ENCODE results near the gene SP6.
A peak's percentile ranks its signal among the peaks of the same experiment; 100 is the strongest.

SP6 gene

DNA sequence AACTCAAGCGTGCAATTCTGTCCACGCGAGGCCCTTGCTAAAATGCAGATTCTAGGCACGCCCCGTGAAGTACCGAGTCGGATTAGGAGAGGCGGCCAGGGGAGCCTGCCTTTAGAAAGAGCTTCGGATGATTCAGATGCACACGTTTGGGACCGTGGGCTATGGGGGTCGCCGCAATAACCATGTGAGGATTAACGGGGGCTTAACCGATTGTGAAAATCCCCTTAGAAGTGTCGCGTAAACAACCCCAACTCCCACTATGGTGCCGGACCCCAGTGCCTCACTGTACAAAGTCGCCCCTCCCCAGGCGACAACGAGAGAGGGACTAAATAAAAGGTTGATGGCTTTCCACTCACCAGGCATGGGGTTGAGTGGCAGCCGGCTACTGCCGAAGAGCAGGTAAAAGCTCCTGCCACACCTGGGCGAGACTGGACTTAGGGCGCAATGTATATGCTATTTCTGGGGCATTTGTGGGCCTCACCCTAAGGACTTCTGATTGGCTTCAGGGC, 44.4 kb upstream of the SP6 start:
- TF ChIP-seq, protein P1, sequence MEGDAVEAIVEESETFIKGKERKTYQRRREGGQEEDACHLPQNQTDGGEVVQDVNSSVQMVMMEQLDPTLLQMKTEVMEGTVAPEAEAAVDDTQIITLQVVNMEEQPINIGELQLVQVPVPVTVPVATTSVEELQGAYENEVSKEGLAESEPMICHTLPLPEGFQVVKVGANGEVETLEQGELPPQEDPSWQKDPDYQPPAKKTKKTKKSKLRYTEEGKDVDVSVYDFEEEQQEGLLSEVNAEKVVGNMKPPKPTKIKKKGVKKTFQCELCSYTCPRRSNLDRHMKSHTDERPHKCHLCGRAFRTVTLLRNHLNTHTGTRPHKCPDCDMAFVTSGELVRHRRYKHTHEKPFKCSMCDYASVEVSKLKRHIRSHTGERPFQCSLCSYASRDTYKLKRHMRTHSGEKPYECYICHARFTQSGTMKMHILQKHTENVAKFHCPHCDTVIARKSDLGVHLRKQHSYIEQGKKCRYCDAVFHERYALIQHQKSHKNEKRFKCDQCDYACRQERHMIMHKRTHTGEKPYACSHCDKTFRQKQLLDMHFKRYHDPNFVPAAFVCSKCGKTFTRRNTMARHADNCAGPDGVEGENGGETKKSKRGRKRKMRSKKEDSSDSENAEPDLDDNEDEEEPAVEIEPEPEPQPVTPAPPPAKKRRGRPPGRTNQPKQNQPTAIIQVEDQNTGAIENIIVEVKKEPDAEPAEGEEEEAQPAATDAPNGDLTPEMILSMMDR (IDR thresholded peaks at IDR 0.05; ENCODE audit: low read depth, low read length, missing control alignments) = no peak
- no peak for DNase-seq (ENCODE audit: low read depth)
- peak overlapping the region; percentile 94 for H3K4me3 ChIP-seq (ENCODE audit: low read depth, low read length)

DNA sequence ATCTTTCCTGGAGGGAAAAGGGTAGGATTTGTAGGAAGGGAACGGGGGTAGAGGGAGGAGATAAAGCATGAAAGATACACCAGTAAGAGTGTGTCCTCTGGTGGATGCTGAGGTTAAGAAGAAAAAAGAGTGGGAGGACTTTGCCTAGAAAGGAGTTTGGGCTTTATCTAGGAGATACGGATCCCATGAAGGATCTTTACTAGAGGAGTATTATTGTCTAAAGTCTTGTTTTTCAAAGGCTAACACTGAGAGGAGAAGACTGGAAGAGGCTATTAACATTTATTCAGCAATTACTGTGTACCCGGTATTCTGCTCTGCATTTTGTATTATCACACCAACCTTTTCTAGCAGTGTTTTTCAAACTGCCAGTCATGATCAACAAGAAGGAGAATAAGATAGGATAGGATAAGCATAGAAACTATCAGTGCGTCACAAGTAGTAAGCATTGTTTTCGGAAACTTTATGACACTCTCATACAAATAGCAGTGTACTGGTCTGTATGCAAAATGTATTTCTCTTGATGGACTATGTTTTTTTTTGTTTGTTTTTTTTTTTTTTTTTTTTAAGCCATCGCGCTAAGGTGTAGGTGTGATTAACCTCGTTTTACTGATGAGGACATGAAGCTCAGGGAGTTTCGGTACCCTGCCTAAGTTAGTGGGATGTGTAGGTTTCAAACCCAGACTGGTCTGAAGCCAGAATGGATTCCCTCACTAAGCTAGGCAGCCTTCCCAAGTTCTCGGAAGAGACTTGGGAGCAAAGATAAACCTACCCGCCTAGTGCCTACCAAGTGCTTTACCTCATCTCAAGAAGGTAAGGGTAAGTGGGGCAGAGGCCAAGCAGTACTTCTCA, 43.8 kb upstream of the SP6 start:
- DNase-seq (ENCODE audit: low read depth) = no peak
- H3K4me3 ChIP-seq (ENCODE audit: low read depth, low read length) = peak overlapping the region; percentile 94
- TF ChIP-seq, protein P1 (IDR thresholded peaks at IDR 0.05; ENCODE audit: low read depth, low read length, missing control alignments) = no peak

DNA sequence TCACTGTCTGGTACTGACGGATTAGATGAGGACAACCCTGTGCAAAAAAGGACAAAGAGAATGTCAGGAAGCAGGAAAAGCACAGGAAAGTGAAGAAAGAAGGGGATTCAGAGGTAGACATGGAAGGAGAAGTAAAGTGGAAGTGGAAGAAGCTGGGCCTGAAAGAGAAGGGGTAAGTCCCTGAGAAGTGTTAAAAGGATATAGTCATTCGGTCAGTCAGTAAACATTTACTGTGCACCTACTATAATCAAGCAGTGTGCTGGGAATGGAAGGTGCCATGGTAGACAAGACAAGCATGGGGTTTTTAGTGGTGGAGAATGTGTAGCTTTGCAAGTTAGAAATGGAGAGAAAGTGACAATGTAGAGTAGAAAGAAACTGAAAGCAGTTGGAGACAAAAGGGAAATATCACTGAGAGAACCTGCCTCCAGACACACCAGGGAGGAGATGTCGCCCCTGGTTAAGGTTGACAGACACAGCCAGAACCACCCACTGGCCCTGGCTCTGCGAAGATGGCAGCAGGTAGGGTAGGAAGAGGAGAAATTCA, 40.7 kb upstream of the SP6 start:
- TF ChIP-seq, protein P1 (IDR thresholded peaks at IDR 0.05; ENCODE audit: low read depth, low read length, missing control alignments) = no peak
- no peak for DNase-seq (ENCODE audit: low read depth)
- H3K4me3 ChIP-seq (ENCODE audit: low read depth, low read length) = no peak overlapping the region

DNA sequence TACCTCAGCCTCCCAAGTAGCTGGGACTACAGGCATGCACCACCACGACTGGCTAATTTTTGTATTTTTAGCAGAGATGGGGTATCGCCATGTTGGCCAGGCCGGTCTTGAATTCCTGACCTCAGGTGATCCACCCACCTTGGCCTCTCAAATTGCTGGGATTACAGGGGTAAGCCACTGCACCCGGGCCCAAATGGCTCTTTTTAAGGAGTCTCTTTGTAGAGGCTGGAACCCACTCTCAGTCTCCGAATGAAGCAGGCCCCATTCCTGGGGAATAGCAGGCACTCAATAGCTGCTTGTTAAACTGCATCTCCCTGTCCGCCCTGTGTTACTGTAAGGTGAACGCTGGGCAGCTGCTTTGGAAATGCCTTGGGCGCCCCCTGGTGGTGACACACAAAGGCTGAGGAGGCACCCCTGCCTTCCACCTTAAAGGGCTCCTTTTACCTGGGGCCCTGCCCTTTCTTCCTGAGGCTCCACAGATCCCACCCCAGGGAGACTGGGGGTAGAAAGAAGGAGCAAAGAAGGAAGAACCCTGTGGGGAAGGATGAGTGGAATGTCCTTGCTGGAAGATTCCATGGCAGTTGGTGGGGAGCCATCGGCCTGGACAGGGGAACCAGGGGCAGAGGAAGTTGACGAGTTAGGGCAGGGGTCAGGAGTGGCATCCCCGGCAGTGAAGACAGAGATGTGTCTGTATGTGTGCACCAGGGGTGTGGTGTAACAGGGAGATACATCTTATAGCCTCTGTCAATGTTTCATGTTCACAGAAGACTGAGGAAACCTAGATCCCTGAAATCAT, 39.0 kb upstream of the SP6 start:
- TF ChIP-seq, protein P1 (IDR thresholded peaks at IDR 0.05; ENCODE audit: low read depth, low read length, missing control alignments) = peak; percentile 94
- DNase-seq (ENCODE audit: low read depth) = peak; percentile 41
- no peak overlapping the region for H3K4me3 ChIP-seq (ENCODE audit: low read depth, low read length)

DNA sequence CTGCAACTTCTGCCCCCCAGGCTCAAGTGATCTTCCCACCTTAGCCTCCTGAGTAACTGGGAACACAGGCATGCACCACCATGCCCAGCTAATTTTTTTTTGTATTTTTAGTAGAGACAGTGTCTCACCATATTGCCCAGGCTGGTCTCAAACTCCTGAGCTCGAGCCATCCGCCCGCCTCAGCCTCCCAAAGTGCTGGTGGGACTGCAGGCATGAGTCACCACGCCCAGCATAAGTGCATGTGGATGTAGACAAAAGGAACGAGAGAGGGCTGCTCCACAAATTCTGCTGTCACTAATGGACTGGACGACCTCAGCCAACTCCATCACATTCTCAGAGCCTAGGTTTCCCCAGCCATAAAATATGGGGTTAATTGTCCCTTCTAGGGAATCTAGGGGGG, 37.3 kb upstream of the SP6 start:
- no peak overlapping the region for H3K4me3 ChIP-seq (ENCODE audit: low read depth, low read length)
- TF ChIP-seq, protein P1 (IDR thresholded peaks at IDR 0.05; ENCODE audit: low read depth, low read length, missing control alignments) = no peak
- no peak for DNase-seq (ENCODE audit: low read depth)

DNA sequence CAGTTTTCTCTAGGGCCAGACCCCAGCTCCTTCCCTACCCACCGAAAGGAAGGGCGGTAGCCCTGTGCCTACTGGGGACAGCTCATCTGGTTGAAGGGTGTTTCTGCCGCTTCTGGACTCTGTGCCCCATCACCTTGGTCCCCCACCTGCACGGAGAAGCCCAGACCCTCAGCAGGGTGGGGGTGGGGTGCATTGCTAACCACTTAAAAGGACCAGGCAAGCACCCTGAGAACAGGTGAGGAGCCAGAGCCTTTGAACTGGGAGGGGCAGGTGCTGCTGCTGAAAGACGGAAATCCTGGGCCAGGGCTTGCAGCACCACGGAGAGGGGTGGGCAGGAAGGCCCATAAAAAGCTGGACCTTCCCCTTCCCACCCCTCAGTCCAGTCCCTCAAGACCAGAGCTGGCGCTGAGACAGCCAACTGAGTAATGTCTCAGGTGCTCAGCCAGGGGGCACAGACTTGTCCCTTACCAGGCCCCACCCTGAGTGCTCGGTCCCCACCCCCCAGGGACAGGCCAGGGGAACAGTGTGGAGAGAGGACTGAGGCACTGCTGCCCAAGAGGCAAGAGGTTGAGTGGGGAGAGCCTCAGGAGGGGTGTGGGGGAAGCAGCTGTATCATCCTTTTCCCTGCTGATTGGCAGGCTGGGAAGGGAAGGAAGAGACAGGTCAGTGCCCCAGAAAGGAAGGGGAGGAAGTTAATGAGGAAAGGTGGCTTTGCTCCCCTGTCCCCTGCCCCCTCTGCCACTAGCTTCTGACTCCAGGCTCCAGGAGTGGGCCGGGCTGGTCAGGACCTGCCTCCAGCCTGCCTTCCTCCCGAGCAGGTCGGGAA, 34.2 kb upstream of the SP6 start:
- TF ChIP-seq, protein P1 (IDR thresholded peaks at IDR 0.05; ENCODE audit: low read depth, low read length, missing control alignments) = no peak
- no peak for DNase-seq (ENCODE audit: low read depth)
- no peak overlapping the region for H3K4me3 ChIP-seq (ENCODE audit: low read depth, low read length)
